Neural progenitor cell (in vitro differentiated cells): Measurements from ENCODE around the gene PRKAB2. TPM values are rescaled to one million over a fixed set of nuclear protein-coding genes. Genes with fewer than 3 reads are reported as not detected.

ENCODE experiments used
- DNase-seq: peaks from one replicate; pipeline ENCODE4 v3.0.0-alpha.2; 2016; ENCODE audit warnings: low spot score
- H2AFZ ChIP-seq: fragments of 200-600 bp; sonication (generic); replicated peaks from 2 replicates; pipeline ENCODE4 v1.6.1; 2016; ENCODE audit warnings: antibody characterized with exemption
- H3F3A ChIP-seq: fragments of 200-600 bp; sonication (generic); 2 replicates; pipeline ENCODE4 v1.6.1; 2016; ENCODE audit warnings: antibody characterized with exemption, low read depth
- H3K27ac ChIP-seq: fragments of 200-600 bp; sonication (generic); 2 replicates; pipeline ENCODE4 v1.5.1; 2016; ENCODE audit warnings: mild to moderate bottlenecking
- H3K27me3 ChIP-seq: fragments of 200-600 bp; sonication (generic); 2 replicates; pipeline ENCODE4 v1.6.1; 2016; ENCODE audit warnings: mild to moderate bottlenecking, moderate library complexity
- H3K36me3 ChIP-seq: fragments of 200-600 bp; sonication (generic); 2 replicates; pipeline ENCODE4 v1.5.1; 2016
- H3K4me1 ChIP-seq: fragments of 200-600 bp; sonication (generic); 2 replicates; pipeline ENCODE4 v1.6.1; 2016; ENCODE audit warnings: mixed run types
- H3K4me2 ChIP-seq: fragments of 200-600 bp; sonication (generic); 2 replicates; pipeline ENCODE4 v1.6.1; 2016
- H3K4me3 ChIP-seq: fragments of 200-600 bp; sonication (generic); 2 replicates; pipeline ENCODE4 v1.5.1; 2016
- H3K79me2 ChIP-seq: fragments of 200-600 bp; sonication (generic); 2 replicates; pipeline ENCODE4 v1.6.1; 2016; ENCODE audit warnings: low read depth
- H3K9ac ChIP-seq: fragments of 200-600 bp; sonication (generic); 2 replicates; pipeline ENCODE4 v1.6.1; 2016
- H3K9me3 ChIP-seq: fragments of 200-600 bp; sonication (generic); 2 replicates; pipeline ENCODE4 v1.5.1; 2016; ENCODE audit warnings: low read depth
- H4K20me1 ChIP-seq: fragments of 200-600 bp; sonication (generic); 2 replicates; pipeline ENCODE4 v1.6.1; 2016; ENCODE audit warnings: low read depth
- H3K27ac Mint-ChIP-seq: 3 replicates; pipeline ENCODE4 v1.8.0; 2021; ENCODE audit warnings: mixed read lengths
- H3K27me3 Mint-ChIP-seq: 2 replicates; pipeline ENCODE4 v1.8.0; 2022; ENCODE audit warnings: low read depth, mild to moderate bottlenecking, inconsistent platforms, moderate library complexity, mixed read lengths; ENCODE audit not compliant: insufficient read depth
- H3K36me3 Mint-ChIP-seq: 3 replicates; pipeline ENCODE4 v1.8.0; 2021; ENCODE audit warnings: mixed read lengths
- H3K4me1 Mint-ChIP-seq: 3 replicates; pipeline ENCODE4 v1.8.0; 2021; ENCODE audit warnings: mixed read lengths
- H3K4me3 Mint-ChIP-seq: 3 replicates; pipeline ENCODE4 v1.8.0; 2021; ENCODE audit warnings: mild to moderate bottlenecking, moderate library complexity, mixed read lengths
- H3K9me3 Mint-ChIP-seq: 3 replicates; pipeline ENCODE4 v1.8.0; 2020; ENCODE audit warnings: mixed read lengths
- CTCF ChIP-seq: fragments of 200-600 bp; sonication (generic); IDR thresholded peaks from 2 replicates; pipeline ENCODE4 v1.5.1; 2017; ENCODE audit warnings: antibody characterized with exemption, mild to moderate bottlenecking
- EZH2 ChIP-seq: fragments of 200-600 bp; sonication (generic); IDR thresholded peaks from 2 replicates; pipeline ENCODE4 v1.6.1; 2017; ENCODE audit warnings: antibody characterized with exemption, mild to moderate bottlenecking, moderate library complexity
- EZH2phosphoT487 ChIP-seq: fragments of 200-600 bp; sonication (generic); IDR thresholded peaks from 2 replicates; pipeline ENCODE4 v1.6.1; 2017; ENCODE audit warnings: antibody characterized with exemption
- total RNA-seq: library from RNA; depleted of rRNA; stranded (reverse); fragments of >200 nt; gene quantifications from 2 replicates; pipeline ENCODE4 v1.2.3, GENCODE V29; 2015; ENCODE audit warnings: low replicate concordance

PRKAB2 gene
- total RNA-seq, 1 donor from 2014 or later, result 42.8 TPM

- Histone ChIP-seq H3F3A (no peaks in the 10 kb centered on the region), H4K20me1 (no peaks in the 10 kb centered on the region), H3K9ac (no peak overlapping the region), H3K4me2 (no peak overlapping the region), H3K4me1 (no peaks in the 10 kb centered on the region), H3K4me3 (no peak overlapping the region), H3K9me3 (no peaks in the 10 kb centered on the region), H3K27ac (no peak overlapping the region), H2AFZ (no peak overlapping the region), H3K79me2 (no peaks in the 10 kb centered on the region), H3K27me3 (no peaks in the 10 kb centered on the region), H3K36me3 (no peaks in the 10 kb centered on the region)
- no peak for DNase-seq
- TF ChIP-seq EZH2 (no peak), CTCF (no peak), EZH2phosphoT487 (no peak)
- Mint-ChIP-seq H3K27ac (no peak overlapping the region), H3K36me3 (no peaks in the 10 kb centered on the region), H3K4me1 (no peaks in the 10 kb centered on the region), H3K27me3 (peaks cover 6% of the 10 kb centered on the region), H3K4me3 (no peak overlapping the region), H3K9me3 (no peaks in the 10 kb centered on the region)
These were observed 60.7 kb downstream of the PRKAB2 start for GRCh38 chr1:147111381-147112130.

GRCh38 chr1:147110872-147111271 is 61.4 kb downstream of the PRKAB2 start:
- no peak overlapping the region for H3K4me3 ChIP-seq
- H3K4me1 ChIP-seq, result no peaks in the 10 kb centered on the region
- H3K27me3 ChIP-seq, result no peaks in the 10 kb centered on the region
- no peak overlapping the region for H3K27ac ChIP-seq
- no peak overlapping the region for H3K4me3 Mint-ChIP-seq
- no peak overlapping the region for H2AFZ ChIP-seq
- no peaks in the 10 kb centered on the region for H3K4me1 Mint-ChIP-seq
- H3K9ac ChIP-seq, result no peak overlapping the region
- no peaks in the 10 kb centered on the region for H3K9me3 Mint-ChIP-seq
- no peak overlapping the region for H3K27ac Mint-ChIP-seq
- peaks cover 9% of the 10 kb centered on the region for H3K27me3 Mint-ChIP-seq
- no peak for DNase-seq
- H4K20me1 ChIP-seq, result no peaks in the 10 kb centered on the region
- H3F3A ChIP-seq, result no peaks in the 10 kb centered on the region
- H3K4me2 ChIP-seq, result no peak overlapping the region
- no peaks in the 10 kb centered on the region for H3K36me3 Mint-ChIP-seq
- H3K79me2 ChIP-seq, result no peaks in the 10 kb centered on the region
- no peaks in the 10 kb centered on the region for H3K9me3 ChIP-seq
- no peaks in the 10 kb centered on the region for H3K36me3 ChIP-seq
- no peak for TF ChIP-seq EZH2phosphoT487
- TF ChIP-seq CTCF, result no peak
- no peak for TF ChIP-seq EZH2

- Histone ChIP-seq H3K4me2 (no peak overlapping the region), H3K4me1 (no peaks in the 10 kb centered on the region), H3F3A (no peaks in the 10 kb centered on the region), H3K36me3 (no peaks in the 10 kb centered on the region), H2AFZ (no peak overlapping the region), H3K4me3 (no peak overlapping the region), H4K20me1 (no peaks in the 10 kb centered on the region), H3K9me3 (no peaks in the 10 kb centered on the region), H3K79me2 (no peaks in the 10 kb centered on the region), H3K27ac (no peak overlapping the region), H3K9ac (no peak overlapping the region), H3K27me3 (no peaks in the 10 kb centered on the region)
- H3K9me3 Mint-ChIP-seq, result no peaks in the 10 kb centered on the region
- H3K4me3 Mint-ChIP-seq, result no peak overlapping the region
- H3K36me3 Mint-ChIP-seq, result no peaks in the 10 kb centered on the region
- peaks cover 9% of the 10 kb centered on the region for H3K27me3 Mint-ChIP-seq
- H3K4me1 Mint-ChIP-seq, result no peaks in the 10 kb centered on the region
- no peak overlapping the region for H3K27ac Mint-ChIP-seq
- TF ChIP-seq CTCF (no peak), EZH2 (no peak), EZH2phosphoT487 (no peak)
- no peak for DNase-seq
These were observed 61.8 kb downstream of the PRKAB2 start for GRCh38 chr1:147110434-147110833.
